Effector memory CD4-positive, alpha-beta T cell (primary cell): ENCODE data around the gene SLC9A7.

Source experiments
- DNase-seq, 3 donors: peaks; one replicate each; pipeline ENCODE4 v3.0.0-alpha.2; 2020
- H3K27ac ChIP-seq: 2 replicates; pipeline ENCODE4 v1.7.0; 2013; ENCODE audit warnings: mild to moderate bottlenecking, low read length, moderate library complexity; ENCODE audit not compliant: insufficient read depth, poor library complexity, severe bottlenecking
- H3K27me3 ChIP-seq: replicated peaks from 2 replicates; pipeline ENCODE4 v1.7.0; 2013; ENCODE audit warnings: mild to moderate bottlenecking, low read length; ENCODE audit not compliant: insufficient read depth, control insufficient read depth, poor library complexity, severe bottlenecking
- H3K36me3 ChIP-seq: 2 replicates; pipeline ENCODE4 v1.7.0; 2013; ENCODE audit warnings: mild to moderate bottlenecking, low read length, moderate library complexity; ENCODE audit not compliant: control insufficient read depth, insufficient read depth
- H3K4me1 ChIP-seq: 2 replicates; pipeline ENCODE4 v1.7.0; 2013; ENCODE audit warnings: low read length, mild to moderate bottlenecking; ENCODE audit not compliant: control insufficient read depth, insufficient read depth, poor library complexity, severe bottlenecking
- H3K4me3 ChIP-seq: 2 replicates; pipeline ENCODE4 v1.7.0; 2013; ENCODE audit warnings: low read length, low read depth, mild to moderate bottlenecking; ENCODE audit not compliant: insufficient read depth, poor library complexity, severe bottlenecking
- H3K9me3 ChIP-seq: 2 replicates; pipeline ENCODE4 v1.7.0; 2013; ENCODE audit warnings: mild to moderate bottlenecking, low read length, moderate library complexity; ENCODE audit not compliant: control insufficient read depth

SLC9A7 gene

DNA sequence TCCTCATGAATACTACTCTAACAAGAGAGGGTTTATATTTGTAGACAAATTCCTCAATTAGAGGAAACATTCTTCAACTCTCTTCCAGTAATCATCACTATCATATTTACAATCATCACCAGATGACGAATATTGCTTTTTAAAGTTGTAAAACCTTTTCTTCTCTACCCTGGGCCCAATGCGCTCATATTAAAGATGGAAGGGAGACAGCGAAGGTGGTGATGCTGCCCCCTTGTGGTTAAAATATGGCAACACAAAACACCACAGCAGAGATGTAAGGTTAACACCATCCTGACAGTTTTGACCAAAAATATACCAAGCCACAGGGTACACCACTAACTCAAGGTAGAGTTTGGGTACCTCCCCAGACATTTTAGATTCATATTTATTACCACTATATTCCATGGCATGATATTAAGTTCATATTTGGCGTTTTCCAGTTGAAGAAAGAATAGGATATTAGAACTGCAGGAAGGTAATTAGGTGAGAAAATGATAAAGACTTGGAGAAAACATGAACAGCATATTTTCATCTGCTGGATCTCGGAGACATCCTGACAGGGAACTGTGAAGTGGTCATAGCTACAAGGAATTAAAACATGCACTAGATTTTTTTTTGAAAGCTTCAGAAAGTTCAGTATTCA lies 72.8 kb downstream of the SLC9A7 start:
- peak in 1 of 3 donors; percentile 16 for DNase-seq
- Histone ChIP-seq H3K4me3 (no peak overlapping the region), H3K36me3 (no peaks in the 10 kb centered on the region)

DNA sequence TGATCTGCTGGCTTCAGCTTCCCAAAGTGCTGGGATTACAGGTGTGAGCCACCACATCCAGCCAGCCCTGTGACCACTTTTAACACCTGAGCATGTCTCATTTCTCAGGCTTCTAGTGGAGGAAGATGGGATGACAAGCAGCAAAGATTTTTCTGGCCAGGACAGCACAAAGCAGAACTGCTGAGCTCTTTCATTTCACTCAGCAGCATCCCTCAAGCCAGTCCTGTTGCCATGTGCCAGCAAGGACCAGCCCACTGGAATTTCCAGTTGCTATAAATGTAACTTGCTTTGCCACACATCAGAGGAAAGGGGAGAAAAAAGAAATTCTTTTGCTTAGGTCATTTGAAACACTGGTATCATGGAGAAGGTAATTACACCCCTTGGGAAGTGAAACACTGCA lies 75.9 kb downstream of the SLC9A7 start:
- H3K4me1 ChIP-seq, result no peaks in the 10 kb centered on the region
- H3K4me3 ChIP-seq, result no peak overlapping the region
- no peak for DNase-seq
- H3K27me3 ChIP-seq, result no peaks in the 10 kb centered on the region
- no peaks in the 10 kb centered on the region for H3K36me3 ChIP-seq
- H3K9me3 ChIP-seq, result no peaks in the 10 kb centered on the region
- H3K27ac ChIP-seq, result no peak overlapping the region

More for the DNA sequence above, 72.8 kb downstream of the SLC9A7 start:
- no peak overlapping the region for H3K27ac ChIP-seq
- no peaks in the 10 kb centered on the region for H3K27me3 ChIP-seq
- H3K9me3 ChIP-seq, result no peaks in the 10 kb centered on the region
- H3K4me1 ChIP-seq, result no peaks in the 10 kb centered on the region

DNA sequence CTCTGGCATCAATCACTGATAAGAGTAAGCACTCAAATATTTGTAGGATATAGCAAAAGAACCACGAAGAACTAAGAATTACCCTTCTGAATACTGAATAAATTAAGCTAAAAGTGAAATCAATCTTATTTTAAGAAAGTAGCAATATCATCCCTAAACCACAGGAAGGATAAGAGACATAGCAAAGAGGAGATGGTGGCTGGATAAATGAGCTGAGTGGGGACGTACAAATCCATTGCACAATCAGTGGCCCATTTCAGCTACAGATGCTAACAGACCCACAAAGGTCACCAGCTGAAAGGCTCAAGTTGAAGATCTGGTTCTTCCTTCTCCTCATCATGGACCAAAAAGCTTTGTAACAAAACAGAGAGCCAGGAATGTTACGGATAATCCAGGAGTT lies 77.1 kb downstream of the SLC9A7 start:
- Histone ChIP-seq H3K4me1 (no peaks in the 10 kb centered on the region), H3K27me3 (no peaks in the 10 kb centered on the region), H3K9me3 (no peaks in the 10 kb centered on the region), H3K4me3 (no peak overlapping the region), H3K36me3 (no peaks in the 10 kb centered on the region), H3K27ac (no peak overlapping the region)
- no peak for DNase-seq

DNA sequence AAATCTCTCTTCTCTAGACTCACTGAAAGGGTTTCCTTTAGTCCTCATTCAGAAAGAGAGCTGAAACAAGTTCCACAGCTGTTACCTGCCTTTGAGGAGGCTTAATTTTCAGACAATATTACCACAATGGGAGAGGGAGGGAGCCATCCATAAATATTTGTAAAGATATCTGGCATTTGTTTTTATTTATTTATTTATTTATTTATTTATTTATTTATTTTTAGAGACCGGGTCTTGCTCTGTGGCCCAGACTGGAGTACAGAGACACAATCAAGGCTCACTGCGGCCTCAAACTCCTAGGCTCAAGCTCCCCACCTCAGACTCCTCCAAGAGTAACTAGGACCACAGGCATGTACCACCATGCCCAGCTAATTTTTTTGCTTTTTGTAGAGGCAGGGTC lies 80.7 kb downstream of the SLC9A7 start:
- H3K4me3 ChIP-seq, result no peak overlapping the region
- H3K9me3 ChIP-seq, result no peaks in the 10 kb centered on the region
- H3K27me3 ChIP-seq, result no peaks in the 10 kb centered on the region
- no peak for DNase-seq
- H3K27ac ChIP-seq, result no peak overlapping the region
- H3K4me1 ChIP-seq, result no peaks in the 10 kb centered on the region
- H3K36me3 ChIP-seq, result no peaks in the 10 kb centered on the region

DNA sequence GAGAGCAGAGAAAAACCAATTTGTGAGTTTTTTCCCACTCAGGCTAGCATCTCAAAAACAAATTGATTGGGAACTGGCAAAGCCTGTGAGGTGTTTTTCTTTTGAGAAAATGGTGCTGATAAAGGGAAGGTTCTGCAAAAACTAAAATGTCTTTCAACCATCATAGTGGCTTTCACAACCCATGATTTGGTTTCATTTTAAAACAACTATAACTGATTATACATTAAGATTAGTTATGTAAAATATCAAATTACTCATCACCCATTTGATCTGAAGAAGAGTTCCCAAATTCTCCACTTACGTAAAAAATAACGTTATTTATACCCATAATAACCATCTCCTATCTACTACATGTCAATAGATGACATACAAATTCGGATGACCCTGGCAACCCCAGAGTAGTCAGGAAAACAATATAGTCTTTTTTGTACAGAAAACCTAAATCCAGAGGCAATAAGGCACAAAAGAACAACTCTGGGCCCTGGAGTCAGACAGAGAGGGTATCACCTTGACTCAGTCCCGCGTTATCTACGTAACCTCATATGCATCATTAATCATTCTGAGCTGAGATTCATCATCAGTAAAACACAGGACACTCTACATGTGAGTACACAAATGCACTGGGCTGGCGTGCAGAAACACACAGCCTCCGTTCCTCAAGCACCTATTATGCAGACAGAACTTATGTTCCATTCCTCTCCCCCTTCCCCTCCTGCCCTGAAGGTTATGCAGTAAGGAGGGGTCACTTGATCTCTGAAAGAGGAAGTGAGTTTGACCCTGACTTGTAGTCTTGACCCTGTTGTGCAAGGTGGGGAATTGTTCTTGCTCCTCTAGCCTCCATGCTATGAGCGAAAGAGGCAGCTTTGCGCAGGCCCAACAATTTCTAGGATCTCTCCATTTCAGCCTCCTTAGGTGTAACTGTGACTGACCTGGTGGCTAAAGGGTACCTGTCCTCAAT lies 82.2 kb downstream of the SLC9A7 start:
- no peaks in the 10 kb centered on the region for H3K9me3 ChIP-seq
- H3K27ac ChIP-seq, result no peak overlapping the region
- H3K4me1 ChIP-seq, result no peaks in the 10 kb centered on the region
- DNase-seq, result no peak
- H3K4me3 ChIP-seq, result no peak overlapping the region
- no peaks in the 10 kb centered on the region for H3K27me3 ChIP-seq
- no peaks in the 10 kb centered on the region for H3K36me3 ChIP-seq

DNA sequence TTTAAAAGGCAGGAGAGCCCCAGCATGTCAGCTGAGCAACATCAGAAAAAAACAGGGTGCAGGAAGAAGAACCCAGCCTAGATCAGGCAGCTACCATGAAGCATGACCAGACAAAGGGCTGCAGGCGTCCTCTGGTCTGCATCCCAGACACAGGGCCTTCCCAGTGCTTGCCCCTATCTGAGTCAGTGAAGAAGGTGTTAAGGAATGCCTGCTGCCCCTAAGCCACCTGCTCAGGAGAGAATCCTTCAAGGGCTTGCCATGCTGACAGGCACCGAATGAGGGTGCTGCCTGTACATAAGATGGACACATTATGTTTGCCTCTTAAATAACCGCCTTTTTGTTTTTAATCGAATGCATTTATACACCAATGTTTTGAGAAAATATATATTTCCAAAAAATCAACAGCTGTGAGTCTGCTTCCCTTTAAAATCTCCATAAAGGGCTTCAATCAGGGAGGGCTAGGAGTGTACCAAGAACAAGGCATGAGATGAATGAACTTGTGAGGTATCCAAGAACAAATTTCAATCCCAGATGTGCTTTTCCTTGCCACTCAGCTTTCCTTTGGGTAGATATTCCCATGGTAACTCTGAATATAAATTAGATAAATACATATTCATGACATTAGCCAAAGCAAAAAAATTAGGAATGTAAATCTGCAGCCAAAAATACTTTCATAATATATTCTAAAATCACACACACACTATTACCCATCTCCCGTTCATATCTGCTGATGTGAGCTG lies 85.1 kb downstream of the SLC9A7 start:
- no peaks in the 10 kb centered on the region for H3K4me1 ChIP-seq
- no peak for DNase-seq
- H3K9me3 ChIP-seq, result no peaks in the 10 kb centered on the region
- H3K27me3 ChIP-seq, result no peaks in the 10 kb centered on the region
- no peak overlapping the region for H3K27ac ChIP-seq
- H3K36me3 ChIP-seq, result no peaks in the 10 kb centered on the region
- no peak overlapping the region for H3K4me3 ChIP-seq

DNA sequence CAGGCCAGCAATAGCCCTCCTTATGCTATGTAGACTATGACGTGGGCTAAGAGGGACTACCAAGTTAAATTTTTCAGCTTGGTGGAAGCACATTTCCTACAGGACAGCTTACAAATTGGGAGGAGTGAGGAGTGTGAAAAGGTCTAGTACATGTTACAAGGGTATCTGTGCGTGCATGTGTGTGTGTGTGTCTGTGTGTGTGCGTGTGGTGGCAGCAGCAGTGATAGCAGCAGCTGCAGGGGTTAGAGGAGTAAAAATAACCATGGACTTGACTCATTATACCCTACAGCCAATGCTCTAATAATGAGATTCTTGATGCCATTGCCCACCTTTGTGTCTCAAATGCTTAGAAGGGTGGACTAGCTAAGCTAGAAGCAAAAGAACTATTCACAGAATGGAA lies 88.6 kb downstream of the SLC9A7 start:
- Histone ChIP-seq H3K4me3 (no peak overlapping the region), H3K4me1 (no peaks in the 10 kb centered on the region), H3K9me3 (no peaks in the 10 kb centered on the region), H3K27me3 (no peaks in the 10 kb centered on the region), H3K27ac (no peak overlapping the region), H3K36me3 (no peaks in the 10 kb centered on the region)
- no peak for DNase-seq

DNA sequence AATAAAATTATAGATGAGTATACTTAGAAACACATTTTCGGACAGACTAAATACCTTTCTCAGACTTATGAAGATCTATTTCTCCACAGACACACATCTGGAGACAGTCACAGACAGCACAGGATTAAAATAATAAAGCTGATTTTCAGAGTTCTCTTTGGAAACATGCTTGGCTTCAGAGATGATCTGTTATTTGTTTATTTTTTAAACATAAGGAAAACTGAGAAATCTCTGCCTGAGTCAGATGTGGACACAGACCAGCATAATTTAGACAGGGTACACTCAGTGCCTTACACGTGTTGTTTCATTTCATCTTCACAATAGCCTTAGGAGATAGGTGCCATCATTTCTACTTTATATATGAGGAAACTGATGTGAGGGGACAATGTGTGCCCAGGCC lies 92.1 kb downstream of the SLC9A7 start:
- no peaks in the 10 kb centered on the region for H3K9me3 ChIP-seq
- H3K36me3 ChIP-seq, result no peaks in the 10 kb centered on the region
- no peak for DNase-seq
- H3K27ac ChIP-seq, result no peak overlapping the region
- no peaks in the 10 kb centered on the region for H3K4me1 ChIP-seq
- H3K4me3 ChIP-seq, result no peak overlapping the region
- H3K27me3 ChIP-seq, result no peaks in the 10 kb centered on the region

DNA sequence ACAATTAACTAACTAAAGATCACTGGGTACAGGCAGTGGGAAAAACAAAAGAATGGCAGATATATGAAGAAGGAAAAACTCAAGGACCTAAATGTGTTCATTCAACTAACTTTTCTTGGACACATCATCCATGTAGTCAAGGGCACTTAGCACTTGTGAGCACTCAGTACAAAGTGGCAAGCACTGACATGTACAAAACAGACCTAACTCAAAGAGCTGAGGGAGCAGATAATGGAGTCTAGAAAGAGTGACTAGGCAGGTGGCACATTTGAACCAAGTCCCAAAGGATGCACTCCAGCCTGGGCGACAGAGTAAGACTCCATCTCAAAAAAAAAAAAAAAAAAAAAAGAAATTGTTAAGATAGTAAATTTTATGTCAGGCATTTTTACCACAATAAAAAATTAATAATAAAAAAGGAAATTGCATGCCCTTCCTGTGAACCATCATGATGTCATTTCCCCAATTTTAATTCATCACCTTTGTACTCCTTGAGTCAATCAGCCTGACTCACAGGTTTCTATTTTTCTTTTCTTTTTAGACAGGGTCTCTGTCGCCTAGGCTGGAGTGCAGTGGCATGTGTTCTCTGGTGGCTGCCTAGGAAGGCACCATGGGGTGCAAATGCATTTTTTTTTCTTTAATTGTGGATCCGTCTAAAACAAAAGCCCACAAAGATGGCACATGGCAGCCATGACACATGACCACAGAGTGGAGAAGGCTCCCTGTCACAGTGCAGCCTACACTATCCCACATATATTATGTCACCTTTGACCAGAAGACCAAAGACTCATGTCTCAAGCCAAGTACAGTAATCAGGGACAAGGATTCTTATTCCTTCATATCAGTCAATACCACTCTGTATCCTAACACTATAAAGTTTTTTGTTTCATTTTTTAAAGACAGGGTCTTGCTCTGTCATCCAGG lies 93.4 kb downstream of the SLC9A7 start:
- DNase-seq, result no peak
- Histone ChIP-seq H3K9me3 (no peaks in the 10 kb centered on the region), H3K27me3 (no peaks in the 10 kb centered on the region), H3K36me3 (no peaks in the 10 kb centered on the region), H3K4me3 (no peak overlapping the region), H3K27ac (no peak overlapping the region), H3K4me1 (no peaks in the 10 kb centered on the region)
